ENCODE measurements around the gene TMEM120B. TPM values are rescaled to one million over a fixed set of nuclear protein-coding genes. Genes with fewer than 3 reads are reported as not detected.

Gene TMEM120B
- total and polyA plus RNA-seq, 2 experiments from 2014 or later = 4.7 to 10.7 TPM

- H4K20me1 ChIP-seq (ENCODE audit: insufficient read depth) = no peaks in the 10 kb centered on the region
- no peak overlapping the region for H3K9ac ChIP-seq
- H3K9me2 ChIP-seq (ENCODE audit: insufficient read depth) = no peaks in the 10 kb centered on the region
- TF ChIP-seq EZH2 (IDR thresholded peaks at IDR 0.05; ENCODE audit: insufficient read depth, poor library complexity, severe bottlenecking) (no peak), EZH2phosphoT487 (IDR thresholded peaks at IDR 0.05; ENCODE audit: insufficient read depth, low read depth) (no peak)
- DNase-seq = no peak
- H3K36me3 ChIP-seq (ENCODE audit: low read depth) = peaks cover 50% of the 10 kb centered on the region
- 95 to 97% methylated on average over 28 to 47 of the region's 47 CpGs for WGBS, 2 experiments (ENCODE audit: low coverage in 1 of 2, low lambda C conversion rate in 2 of 2, missing lambda C conversion rate in 2 of 2)
- peaks cover 83% of the 10 kb centered on the region for H3K79me2 ChIP-seq (ENCODE audit: insufficient read depth)
- H3K4me2 ChIP-seq (ENCODE audit: unreplicated experiment) = no peak overlapping the region
- no peaks in the 10 kb centered on the region; the same call in 1 of the 2 replicates for H3F3A ChIP-seq (ENCODE audit: insufficient read depth)
- H3K27ac ChIP-seq = no peak overlapping the region
- peaks cover 7% of the 10 kb centered on the region; the same call in 1 of the 2 replicates for H3K4me1 ChIP-seq (ENCODE audit: insufficient read depth)
- in situ Hi-C loops (cut with MboI) = no loop called here
- H3K9me3 ChIP-seq (ENCODE audit: low read depth) = no peaks in the 10 kb centered on the region
- H2AFZ ChIP-seq = no peak overlapping the region
- H3K27me3 ChIP-seq (replicated peaks; ENCODE audit: insufficient read depth) = no peaks in the 10 kb centered on the region
- no peak overlapping the region for H3K4me3 ChIP-seq
Observed at GRCh38 chr12:121816925-121817647, 104.5 kb downstream of the TMEM120B start.

GRCh38 chr12:121817648-121818043, 105.1 kb downstream of the TMEM120B start:
- Histone ChIP-seq H3K79me2 (ENCODE audit: insufficient read depth) (peaks cover 79% of the 10 kb centered on the region), H2AFZ (no peak overlapping the region), H3K4me3 (no peak overlapping the region), H3K9me3 (ENCODE audit: low read depth) (no peaks in the 10 kb centered on the region), H3F3A (ENCODE audit: insufficient read depth) (no peaks in the 10 kb centered on the region; the same call in 1 of the 2 replicates), H3K9ac (no peak overlapping the region), H3K4me1 (ENCODE audit: insufficient read depth) (peaks cover 7% of the 10 kb centered on the region; the same call in 1 of the 2 replicates), H4K20me1 (ENCODE audit: insufficient read depth) (no peaks in the 10 kb centered on the region), H3K9me2 (ENCODE audit: insufficient read depth) (no peaks in the 10 kb centered on the region), H3K27ac (no peak overlapping the region), H3K36me3 (ENCODE audit: low read depth) (peaks cover 50% of the 10 kb centered on the region), H3K27me3 (replicated peaks; ENCODE audit: insufficient read depth) (no peaks in the 10 kb centered on the region), H3K4me2 (ENCODE audit: unreplicated experiment) (no peak overlapping the region)
- no peak for TF ChIP-seq EZH2phosphoT487 (IDR thresholded peaks at IDR 0.05; ENCODE audit: insufficient read depth, low read depth)
- no peak for DNase-seq
- in situ Hi-C loops (cut with MboI) = no loop called here
- 91 to 94% methylated on average over 16 to 18 of the region's 18 CpGs for WGBS, 2 experiments (ENCODE audit: low coverage in 1 of 2, low lambda C conversion rate in 2 of 2, missing lambda C conversion rate in 2 of 2)

GRCh38 chr12:121819212-121819949, 106.8 kb downstream of the TMEM120B start:
- in situ Hi-C loops (cut with MboI) = no loop called here
- H3K4me3 ChIP-seq = no peak overlapping the region
- no peak overlapping the region for H3K9ac ChIP-seq
- H3K9me3 ChIP-seq (ENCODE audit: low read depth) = no peaks in the 10 kb centered on the region
- no peak for DNase-seq
- no peak overlapping the region for H3K4me2 ChIP-seq (ENCODE audit: unreplicated experiment)
- H3F3A ChIP-seq (ENCODE audit: insufficient read depth) = no peaks in the 10 kb centered on the region; the same call in 1 of the 2 replicates
- no peaks in the 10 kb centered on the region for H4K20me1 ChIP-seq (ENCODE audit: insufficient read depth)
- 86 to 89% methylated on average over 17 to 22 of the region's 22 CpGs for WGBS, 2 experiments (ENCODE audit: low coverage in 1 of 2, low lambda C conversion rate in 2 of 2, missing lambda C conversion rate in 2 of 2)
- no peaks in the 10 kb centered on the region for H3K27me3 ChIP-seq (replicated peaks; ENCODE audit: insufficient read depth)
- peaks cover 62% of the 10 kb centered on the region for H3K36me3 ChIP-seq (ENCODE audit: low read depth)
- no peak overlapping the region for H2AFZ ChIP-seq
- H3K79me2 ChIP-seq (ENCODE audit: insufficient read depth) = peaks cover 65% of the 10 kb centered on the region
- no peaks in the 10 kb centered on the region for H3K9me2 ChIP-seq (ENCODE audit: insufficient read depth)
- no peak for TF ChIP-seq EZH2phosphoT487 (IDR thresholded peaks at IDR 0.05; ENCODE audit: insufficient read depth, low read depth)
- no peak for TF ChIP-seq EZH2 (IDR thresholded peaks at IDR 0.05; ENCODE audit: insufficient read depth, poor library complexity, severe bottlenecking)
- H3K27ac ChIP-seq = no peak overlapping the region
- H3K4me1 ChIP-seq (ENCODE audit: insufficient read depth) = no peaks in the 10 kb centered on the region

GRCh38 chr12:121820056-121820455, 107.5 kb downstream of the TMEM120B start:
- Histone ChIP-seq H3K27me3 (replicated peaks; ENCODE audit: insufficient read depth) (no peaks in the 10 kb centered on the region), H3K36me3 (ENCODE audit: low read depth) (peaks cover 65% of the 10 kb centered on the region), H3K9me3 (ENCODE audit: low read depth) (no peaks in the 10 kb centered on the region), H2AFZ (no peak overlapping the region), H4K20me1 (ENCODE audit: insufficient read depth) (no peaks in the 10 kb centered on the region), H3F3A (ENCODE audit: insufficient read depth) (no peaks in the 10 kb centered on the region; the same call in 1 of the 2 replicates), H3K4me2 (ENCODE audit: unreplicated experiment) (no peak overlapping the region), H3K27ac (no peak overlapping the region), H3K4me3 (no peak overlapping the region), H3K9ac (no peak overlapping the region), H3K79me2 (ENCODE audit: insufficient read depth) (peaks cover 58% of the 10 kb centered on the region), H3K4me1 (ENCODE audit: insufficient read depth) (no peaks in the 10 kb centered on the region), H3K9me2 (ENCODE audit: insufficient read depth) (no peaks in the 10 kb centered on the region)
- DNase-seq = no peak
- WGBS, 2 experiments (ENCODE audit: low coverage in 1 of 2, low lambda C conversion rate in 2 of 2, missing lambda C conversion rate in 2 of 2) = 94 to 96% methylated on average over 7 of the region's 7 CpGs
- TF ChIP-seq EZH2 (IDR thresholded peaks at IDR 0.05; ENCODE audit: insufficient read depth, poor library complexity, severe bottlenecking) (no peak), EZH2phosphoT487 (IDR thresholded peaks at IDR 0.05; ENCODE audit: insufficient read depth, low read depth) (no peak)
- in situ Hi-C loops (cut with MboI) = no loop called here
